Mucosa of gallbladder (tissue), 1 donor: ENCODE results near the gene IFT88. TPM values are rescaled to one million over a fixed set of nuclear protein-coding genes. Genes with fewer than 3 reads are reported as not detected.

Experiments used
- DNase-seq: peaks from one replicate; pipeline ENCODE4 v3.0.0-alpha.2; 2020; ENCODE audit warnings: low spot score
- total RNA-seq: library from RNA; stranded (reverse); gene quantifications from one replicate; pipeline ENCODE4 v1.2.1, GENCODE V29; 2021
- donor health status: DM: no; HTN: no; CAD: no.

Gene IFT88
- total RNA-seq, 1 donor from 2014 or later, result 12.6 TPM

DNA sequence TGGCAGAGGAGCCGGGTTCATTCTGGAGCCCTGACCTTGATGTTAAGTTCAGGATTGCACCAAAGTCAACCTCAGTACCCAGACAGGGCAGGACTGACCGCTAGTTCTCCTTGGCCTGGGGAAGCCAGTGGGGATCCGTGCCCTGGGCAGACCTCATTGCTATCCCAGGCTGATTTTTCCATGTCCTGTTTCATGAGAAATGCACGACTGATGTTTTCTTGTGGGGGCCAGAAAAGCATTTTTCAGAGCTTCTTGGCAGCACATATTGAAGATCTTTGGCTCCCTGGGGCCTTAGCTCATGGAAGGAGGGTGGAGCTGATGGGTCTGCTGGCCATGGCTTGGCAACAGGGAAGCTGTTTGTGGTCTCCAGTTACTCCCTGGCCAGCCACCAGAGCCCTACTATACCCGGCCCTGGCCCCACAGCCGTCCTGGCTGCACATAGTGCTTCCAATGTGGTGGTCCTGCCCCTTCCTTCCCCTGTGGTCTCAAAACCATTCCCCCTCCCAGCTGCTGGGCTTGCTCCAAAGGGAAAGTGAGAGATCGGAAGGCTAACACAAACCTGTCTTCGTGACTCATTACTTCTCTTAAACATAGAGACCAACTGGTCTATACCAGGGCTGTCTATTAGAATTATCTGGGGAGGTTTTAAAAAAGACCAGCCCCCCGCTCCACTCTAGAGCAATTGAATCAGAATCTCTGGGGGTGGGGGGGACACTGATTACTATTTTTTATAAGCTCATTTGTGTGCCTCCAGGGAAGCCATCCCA is 147.8 kb downstream of the IFT88 start:
- DNase-seq, result peak; percentile 20

GRCh38 chr13:20715330-20715712 is 148.4 kb downstream of the IFT88 start:
- DNase-seq, result peak; percentile 34

DNA sequence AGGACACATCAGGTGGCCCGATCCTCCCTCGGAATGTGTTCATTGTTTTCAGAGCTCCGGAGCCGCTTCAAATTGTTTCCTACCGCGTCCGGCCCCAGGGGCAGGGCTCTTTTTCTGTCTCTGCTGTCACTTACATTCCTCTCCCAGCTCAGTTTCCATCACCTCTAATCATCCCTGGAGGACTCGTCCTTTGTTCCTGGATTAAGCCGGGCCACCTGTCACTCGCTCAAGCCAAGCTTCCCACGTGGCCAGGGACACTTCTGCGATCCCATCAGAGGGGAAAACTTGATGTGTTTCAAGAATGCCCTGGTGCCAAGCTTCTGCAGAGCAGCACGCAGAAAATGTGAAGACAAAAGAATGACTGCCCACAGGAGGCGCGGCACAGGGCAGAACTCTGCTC is 150.0 kb downstream of the IFT88 start:
- DNase-seq, result no peak

GRCh38 chr13:20717581-20718542 is 150.9 kb downstream of the IFT88 start:
- no peak for DNase-seq

DNA sequence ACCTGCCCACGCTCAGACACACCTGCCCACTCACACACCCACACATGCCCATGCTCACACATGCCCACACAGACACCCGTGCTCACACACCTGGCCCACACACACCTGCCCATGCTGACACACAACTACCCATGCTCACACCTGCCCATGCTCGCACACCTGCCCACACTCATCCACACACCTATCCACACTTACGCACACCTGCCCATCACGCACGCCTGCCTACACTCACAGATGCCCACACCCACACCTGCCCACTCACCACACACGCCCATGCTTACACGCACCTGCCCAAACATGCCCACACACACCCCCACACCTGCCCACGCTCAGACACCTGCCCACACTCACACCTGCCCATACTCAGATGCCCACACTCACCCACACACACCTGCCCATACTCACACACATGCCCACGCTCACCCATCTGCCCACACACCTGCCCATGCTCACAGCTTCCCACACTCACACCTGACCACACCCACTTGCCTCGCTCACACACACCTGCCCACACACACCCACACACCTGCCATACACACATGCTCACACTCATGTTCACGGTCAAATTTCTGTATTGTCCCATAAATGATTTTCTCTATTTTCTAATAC is 152.1 kb downstream of the IFT88 start:
- DNase-seq, result no peak

- DNase-seq, result no peak
Observed at GRCh38 chr13:20719783-20720182, 152.8 kb downstream of the IFT88 start.

DNA sequence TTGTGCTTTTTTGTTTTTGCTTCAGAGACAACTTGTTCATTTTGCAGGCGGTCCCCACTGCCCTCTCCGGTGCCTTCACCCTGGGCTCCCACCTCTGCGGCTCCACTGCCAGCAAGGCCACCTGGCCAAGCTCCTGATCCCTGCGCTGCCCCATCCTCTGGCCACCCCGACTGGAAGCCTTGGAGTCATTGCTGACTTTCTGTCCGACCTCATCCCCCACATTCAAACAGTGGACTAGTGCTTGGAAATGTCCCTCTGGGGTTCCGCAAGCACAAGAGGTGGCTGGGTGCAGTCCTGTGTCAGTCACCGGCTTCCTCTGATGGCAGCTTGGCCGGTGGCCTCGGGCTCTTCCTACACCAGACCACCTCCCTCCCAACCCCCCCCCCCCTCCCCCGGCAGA is 153.5 kb downstream of the IFT88 start:
- DNase-seq, result no peak

GRCh38 chr13:20721058-20721453 is 154.1 kb downstream of the IFT88 start:
- no peak for DNase-seq

GRCh38 chr13:20721454-20722357 is 154.7 kb downstream of the IFT88 start:
- no peak for DNase-seq

GRCh38 chr13:20727856-20728255 is 160.9 kb downstream of the IFT88 start:
- no peak for DNase-seq

DNA sequence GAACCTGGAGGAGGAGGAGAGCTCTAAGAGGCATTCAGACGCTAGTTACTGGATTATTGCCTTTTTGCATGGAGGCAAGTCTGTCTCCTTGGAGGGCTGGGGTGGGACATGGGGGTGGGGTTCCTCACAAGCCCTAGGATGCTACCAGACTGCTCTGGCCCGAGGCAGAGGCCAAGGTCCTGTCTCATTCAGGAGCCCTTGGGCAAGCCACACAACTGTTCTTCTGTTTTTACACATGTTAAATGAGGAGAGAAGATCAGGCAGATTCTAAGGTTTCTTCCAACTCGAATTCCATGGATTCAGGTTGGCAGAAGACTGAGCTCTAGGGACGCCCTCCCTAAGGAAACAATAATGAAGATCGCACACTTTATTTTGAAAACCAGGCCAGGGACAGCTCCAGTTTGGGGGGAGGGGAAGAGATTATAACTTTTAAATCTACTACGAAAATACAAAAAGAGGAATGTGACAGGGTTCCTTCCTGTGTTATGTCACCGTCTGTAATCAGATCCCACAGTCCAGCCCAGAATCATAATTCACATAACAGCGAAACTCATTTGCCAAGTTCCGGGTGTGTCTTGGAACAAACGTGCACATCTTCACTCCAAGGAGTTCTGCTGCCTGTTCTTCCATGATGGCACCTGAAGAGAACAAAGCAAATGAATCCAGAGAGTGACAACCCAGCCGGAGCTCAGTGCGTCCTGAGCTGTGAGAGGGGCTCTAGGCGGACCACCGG is 161.8 kb downstream of the IFT88 start:
- no peak for DNase-seq

- no peak for DNase-seq
Observed at GRCh38 chr13:20729633-20730585, 163.0 kb downstream of the IFT88 start.

DNA sequence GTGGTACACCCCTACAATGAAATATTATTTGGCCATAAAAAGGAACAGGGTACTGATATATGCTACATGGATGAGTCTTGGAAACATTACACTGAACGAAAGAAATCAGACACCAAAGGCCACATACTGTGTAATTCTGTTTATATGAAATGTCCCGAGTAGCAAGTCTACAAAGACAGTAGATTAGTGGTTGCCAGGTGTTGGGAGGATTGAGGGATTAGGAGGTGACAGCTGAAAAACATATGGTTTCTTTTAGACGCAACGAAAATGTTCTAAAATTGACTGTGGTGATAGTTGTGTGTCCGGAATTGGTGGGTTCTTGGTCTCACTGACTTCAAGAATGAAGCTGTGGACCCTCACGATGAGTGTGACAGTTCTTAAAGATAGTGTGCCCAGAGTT is 171.7 kb downstream of the IFT88 start:
- no peak for DNase-seq

- no peak for DNase-seq
Observed at GRCh38 chr13:20740021-20740420, 173.1 kb downstream of the IFT88 start.

Other genes with a start within 250 kb of the IFT88 start
- gene CRYL1, start 41.3 kb upstream of the IFT88 start, total RNA-seq, result 62.9 TPM
- gene IL17D, start 136.5 kb downstream of the IFT88 start, total RNA-seq, result 7.1 TPM
- gene EEF1AKMT1, start 206.8 kb downstream of the IFT88 start, total RNA-seq, result 6.5 TPM